Measurements from ENCODE around the gene DTNB. TPM values are rescaled to one million over a fixed set of nuclear protein-coding genes. Genes with fewer than 3 reads are reported as not detected.

DTNB gene
- total and polyA plus RNA-seq, 9 donors, result 8.0 to 24.9 (median 17.5) TPM

DNA sequence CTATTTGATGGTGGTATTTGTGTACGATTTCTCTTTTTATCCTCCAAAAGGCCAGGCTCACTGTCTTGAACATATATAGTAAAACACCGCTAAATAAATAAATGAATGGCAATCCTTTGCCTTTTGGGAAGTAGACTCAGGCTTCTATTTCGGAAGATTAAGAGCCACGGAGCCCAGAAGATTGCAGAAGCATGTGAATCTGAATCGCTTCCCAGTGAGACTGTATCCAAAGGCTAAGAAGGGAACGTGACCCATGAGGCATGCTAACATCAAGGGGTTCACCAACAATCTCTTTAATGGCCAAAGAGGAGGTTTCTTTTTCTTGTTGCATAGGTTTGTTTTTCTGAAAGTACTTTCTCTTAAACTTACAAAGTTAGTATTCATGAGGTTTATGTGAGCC is 261.6 kb downstream of the DTNB start:
- no peak overlapping the region for H3K27ac ChIP-seq
- no peak overlapping the region for H3K4me3 ChIP-seq
- intact Hi-C loops (cut with DNase I), result no loop called here
- no peaks in the 10 kb centered on the region for H3K27me3 ChIP-seq
- DNase-seq, result no peak
- no peaks in the 10 kb centered on the region for H3K36me3 ChIP-seq
- WGBS, 3 donors, result 24 to 28% (median 24%) methylated on average over 6 of the region's 6 CpGs
- H3K9me3 ChIP-seq, result no peaks in the 10 kb centered on the region
- no peak for TF ChIP-seq POLR2A (IDR thresholded peaks at IDR 0.05)
- TF ChIP-seq, protein P1, sequence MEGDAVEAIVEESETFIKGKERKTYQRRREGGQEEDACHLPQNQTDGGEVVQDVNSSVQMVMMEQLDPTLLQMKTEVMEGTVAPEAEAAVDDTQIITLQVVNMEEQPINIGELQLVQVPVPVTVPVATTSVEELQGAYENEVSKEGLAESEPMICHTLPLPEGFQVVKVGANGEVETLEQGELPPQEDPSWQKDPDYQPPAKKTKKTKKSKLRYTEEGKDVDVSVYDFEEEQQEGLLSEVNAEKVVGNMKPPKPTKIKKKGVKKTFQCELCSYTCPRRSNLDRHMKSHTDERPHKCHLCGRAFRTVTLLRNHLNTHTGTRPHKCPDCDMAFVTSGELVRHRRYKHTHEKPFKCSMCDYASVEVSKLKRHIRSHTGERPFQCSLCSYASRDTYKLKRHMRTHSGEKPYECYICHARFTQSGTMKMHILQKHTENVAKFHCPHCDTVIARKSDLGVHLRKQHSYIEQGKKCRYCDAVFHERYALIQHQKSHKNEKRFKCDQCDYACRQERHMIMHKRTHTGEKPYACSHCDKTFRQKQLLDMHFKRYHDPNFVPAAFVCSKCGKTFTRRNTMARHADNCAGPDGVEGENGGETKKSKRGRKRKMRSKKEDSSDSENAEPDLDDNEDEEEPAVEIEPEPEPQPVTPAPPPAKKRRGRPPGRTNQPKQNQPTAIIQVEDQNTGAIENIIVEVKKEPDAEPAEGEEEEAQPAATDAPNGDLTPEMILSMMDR (IDR thresholded peaks at IDR 0.05), result no peak
- no peak for TF ChIP-seq EP300 (IDR thresholded peaks at IDR 0.05)
- H3K4me1 ChIP-seq (ENCODE audit: insufficient read depth), result peaks cover 3% of the 10 kb centered on the region

- peak in 2 of 5 donors; percentile 13 to 40 for DNase-seq
- intact Hi-C loops (cut with DNase I), result no loop called here
- Histone ChIP-seq H3K27ac (no peak overlapping the region), H3K36me3 (no peaks in the 10 kb centered on the region), H3K27me3 (no peaks in the 10 kb centered on the region), H3K4me1 (ENCODE audit: insufficient read depth) (peaks cover 3% of the 10 kb centered on the region), H3K4me3 (no peak overlapping the region), H3K9me3 (no peaks in the 10 kb centered on the region)
- TF ChIP-seq POLR2A (IDR thresholded peaks at IDR 0.05) (no peak), EP300 (IDR thresholded peaks at IDR 0.05) (no peak)
- TF ChIP-seq, protein P1 (IDR thresholded peaks at IDR 0.05), result no peak
- WGBS, 3 donors, result 21 to 27% (median 22%) methylated on average over 8 of the region's 8 CpGs
Observed at GRCh38 chr2:25411281-25411680, 262.1 kb downstream of the DTNB start.

DNA sequence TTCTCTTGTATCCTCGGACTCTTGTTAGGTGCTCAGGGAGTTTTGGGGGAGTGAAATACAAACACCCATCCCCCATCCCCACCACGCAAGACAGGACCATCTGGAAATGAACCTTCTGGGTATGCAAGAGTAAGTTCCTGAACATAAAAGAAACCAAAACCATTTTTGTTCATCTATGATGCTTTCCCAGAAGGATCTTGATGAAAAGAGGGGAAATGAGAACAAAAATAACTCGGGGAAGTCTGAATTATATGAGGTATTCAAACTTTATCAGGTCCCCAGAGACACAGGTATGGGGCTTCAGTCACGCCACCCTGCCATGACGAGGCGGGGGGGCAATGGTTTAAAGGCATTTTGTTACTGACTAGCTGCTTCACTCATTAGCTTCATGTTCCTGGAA is 263.0 kb downstream of the DTNB start:
- Histone ChIP-seq H3K4me1 (ENCODE audit: insufficient read depth) (peaks cover 3% of the 10 kb centered on the region), H3K9me3 (no peaks in the 10 kb centered on the region), H3K36me3 (no peaks in the 10 kb centered on the region), H3K27me3 (no peaks in the 10 kb centered on the region), H3K27ac (no peak overlapping the region), H3K4me3 (no peak overlapping the region)
- TF ChIP-seq POLR2A (IDR thresholded peaks at IDR 0.05) (no peak), EP300 (IDR thresholded peaks at IDR 0.05) (no peak)
- TF ChIP-seq, protein P1 (IDR thresholded peaks at IDR 0.05), result no peak
- intact Hi-C loops (cut with DNase I), result no loop called here
- 66 to 73% (median 69%) methylated on average over 6 of the region's 6 CpGs for WGBS, 3 donors
- no peak for DNase-seq

DNA sequence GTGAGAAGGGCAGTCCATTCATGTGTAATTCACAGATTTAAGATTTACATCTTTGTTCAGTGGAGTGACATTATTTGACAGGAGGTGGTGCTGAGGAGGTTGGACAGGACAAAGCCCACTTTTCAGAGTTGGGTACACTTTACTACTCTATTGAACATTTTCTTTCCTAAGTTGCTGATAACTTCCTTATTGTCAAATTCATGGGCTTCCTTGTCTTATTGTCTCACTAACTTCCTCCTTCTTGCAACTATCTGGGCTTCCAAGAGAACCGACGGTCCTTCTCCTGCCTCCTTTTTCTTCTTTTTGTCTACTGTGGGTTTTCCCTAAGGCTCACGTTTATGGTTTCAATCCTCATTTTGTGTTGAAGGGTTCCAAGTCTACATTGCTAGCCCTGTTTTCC is 263.9 kb downstream of the DTNB start:
- no peak overlapping the region for H3K4me3 ChIP-seq

More for the DNA sequence above, 263.9 kb downstream of the DTNB start:
- Histone ChIP-seq H3K27ac (no peak overlapping the region), H3K36me3 (no peaks in the 10 kb centered on the region), H3K27me3 (no peaks in the 10 kb centered on the region), H3K4me1 (ENCODE audit: insufficient read depth) (peaks cover 3% of the 10 kb centered on the region), H3K9me3 (no peaks in the 10 kb centered on the region)
- intact Hi-C loops (cut with DNase I), result no loop called here
- DNase-seq, result no peak
- TF ChIP-seq POLR2A (IDR thresholded peaks at IDR 0.05) (no peak), EP300 (IDR thresholded peaks at IDR 0.05) (no peak)
- TF ChIP-seq, protein P1 (IDR thresholded peaks at IDR 0.05), result no peak
- 75 to 86% (median 77%) methylated on average over 3 of the region's 3 CpGs for WGBS, 3 donors

Measured in ovary (tissue), 9 donors.